GM23338 (cell line): ENCODE measurements around the gene TUBB3.

Experiments used
- CTCF ChIP-seq, 2 experiments: fragments of 200-600 bp in 1 of 2; sonication (generic) in 1 of 2; conservative IDR thresholded peaks; 2 replicates each; pipeline versions ENCODE4 v1.5.1 to v1.6.1; 2016 to 2017; ENCODE audit warnings: antibody characterized with exemption in 2 of 2, low read depth in 2 of 2, mild to moderate bottlenecking in 2 of 2, moderate library complexity in 1 of 2
- ETS1 ChIP-seq: IDR thresholded peaks from 2 replicates; pipeline ENCODE4 v1.6.1; 2016; ENCODE audit warnings: antibody characterized with exemption
- EZH2 ChIP-seq: fragments of 200-600 bp; sonication (generic); IDR thresholded peaks from one replicate; pipeline ENCODE4 v1.8.0; 2017; ENCODE audit warnings: antibody characterized with exemption, mild to moderate bottlenecking, low read depth; ENCODE audit not compliant: unreplicated experiment
- POLR2AphosphoS5 ChIP-seq: IDR thresholded peaks from 2 replicates; pipeline ENCODE4 v1.6.1; 2016; ENCODE audit warnings: antibody characterized with exemption, low read depth

DNA sequence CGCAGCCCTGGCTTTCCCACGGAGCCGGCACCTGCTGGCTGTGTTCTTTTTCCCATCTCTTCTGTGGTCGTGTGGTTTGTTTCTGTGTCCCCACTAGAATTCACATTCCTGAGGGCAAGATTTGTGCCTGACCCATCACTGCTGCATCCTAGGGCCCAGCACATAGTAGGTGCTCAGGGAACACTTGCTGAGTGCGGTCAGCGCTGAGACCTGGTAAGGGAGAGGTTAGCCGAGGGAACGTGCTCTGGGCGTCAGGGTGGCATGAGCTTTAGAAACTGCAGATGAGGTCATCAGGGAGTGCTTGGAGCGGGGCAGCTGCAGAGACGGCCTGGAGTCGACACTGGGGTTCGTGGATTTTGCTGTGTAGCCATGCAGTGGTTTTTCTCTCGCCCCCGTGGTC lies 31.3 kb downstream of the TUBB3 start:
- TF ChIP-seq CTCF (conservative IDR thresholded peaks at IDR 0.05; ENCODE audit: low read depth in 2 of 2) (no peak), EZH2 (no peak), POLR2AphosphoS5 (no peak), ETS1 (no peak)
